ENCODE results near the gene OSBPL7.

DNA sequence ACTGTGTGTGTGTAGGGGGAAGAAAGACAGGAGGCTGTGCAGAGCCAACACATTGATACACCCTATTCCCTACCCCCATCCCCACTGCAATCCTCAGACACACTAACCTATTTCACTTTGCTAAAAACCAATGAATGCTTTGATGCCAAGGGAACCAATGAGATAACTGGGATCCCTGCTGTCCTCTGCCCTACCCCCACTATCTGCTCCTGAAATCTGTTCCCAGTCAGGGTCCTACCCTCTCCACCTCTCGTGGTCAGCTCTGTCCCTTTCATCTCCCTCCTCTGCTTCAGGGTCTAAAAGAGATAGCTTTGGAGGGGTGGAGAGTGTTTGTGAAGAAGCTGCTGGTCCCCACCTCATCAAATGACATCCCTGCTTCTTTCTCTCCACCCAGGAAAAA, 48.5 kb upstream of the OSBPL7 start:
- TF ChIP-seq EZH2 (IDR thresholded peaks at IDR 0.05; ENCODE audit: borderline replicate concordance, low read depth, low read length, poor library complexity, severe bottlenecking), result no peak
- TF ChIP-seq, protein P1, sequence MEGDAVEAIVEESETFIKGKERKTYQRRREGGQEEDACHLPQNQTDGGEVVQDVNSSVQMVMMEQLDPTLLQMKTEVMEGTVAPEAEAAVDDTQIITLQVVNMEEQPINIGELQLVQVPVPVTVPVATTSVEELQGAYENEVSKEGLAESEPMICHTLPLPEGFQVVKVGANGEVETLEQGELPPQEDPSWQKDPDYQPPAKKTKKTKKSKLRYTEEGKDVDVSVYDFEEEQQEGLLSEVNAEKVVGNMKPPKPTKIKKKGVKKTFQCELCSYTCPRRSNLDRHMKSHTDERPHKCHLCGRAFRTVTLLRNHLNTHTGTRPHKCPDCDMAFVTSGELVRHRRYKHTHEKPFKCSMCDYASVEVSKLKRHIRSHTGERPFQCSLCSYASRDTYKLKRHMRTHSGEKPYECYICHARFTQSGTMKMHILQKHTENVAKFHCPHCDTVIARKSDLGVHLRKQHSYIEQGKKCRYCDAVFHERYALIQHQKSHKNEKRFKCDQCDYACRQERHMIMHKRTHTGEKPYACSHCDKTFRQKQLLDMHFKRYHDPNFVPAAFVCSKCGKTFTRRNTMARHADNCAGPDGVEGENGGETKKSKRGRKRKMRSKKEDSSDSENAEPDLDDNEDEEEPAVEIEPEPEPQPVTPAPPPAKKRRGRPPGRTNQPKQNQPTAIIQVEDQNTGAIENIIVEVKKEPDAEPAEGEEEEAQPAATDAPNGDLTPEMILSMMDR (conservative IDR thresholded peaks at IDR 0.05; ENCODE audit: low read depth, low read length), result no peak

Measured in A673 (cell line).